B cell (primary cell): Measurements from ENCODE around the gene IL31.

Source experiments
- EZH2 ChIP-seq: IDR thresholded peaks from 2 replicates; pipeline ENCODE4 v1.6.1; 2012; ENCODE audit warnings: borderline replicate concordance, low read depth, mild to moderate bottlenecking, moderate library complexity, low read length; ENCODE audit not compliant: insufficient read depth, poor library complexity, severe bottlenecking
- TF ChIP-seq, protein P1 (sequence below): fragments of 200-600 bp; IDR thresholded peaks from one replicate; pipeline ENCODE4 v1.8.0; 2022; ENCODE audit warnings: antibody characterized with exemption, mild to moderate bottlenecking

- TF ChIP-seq, protein P1, sequence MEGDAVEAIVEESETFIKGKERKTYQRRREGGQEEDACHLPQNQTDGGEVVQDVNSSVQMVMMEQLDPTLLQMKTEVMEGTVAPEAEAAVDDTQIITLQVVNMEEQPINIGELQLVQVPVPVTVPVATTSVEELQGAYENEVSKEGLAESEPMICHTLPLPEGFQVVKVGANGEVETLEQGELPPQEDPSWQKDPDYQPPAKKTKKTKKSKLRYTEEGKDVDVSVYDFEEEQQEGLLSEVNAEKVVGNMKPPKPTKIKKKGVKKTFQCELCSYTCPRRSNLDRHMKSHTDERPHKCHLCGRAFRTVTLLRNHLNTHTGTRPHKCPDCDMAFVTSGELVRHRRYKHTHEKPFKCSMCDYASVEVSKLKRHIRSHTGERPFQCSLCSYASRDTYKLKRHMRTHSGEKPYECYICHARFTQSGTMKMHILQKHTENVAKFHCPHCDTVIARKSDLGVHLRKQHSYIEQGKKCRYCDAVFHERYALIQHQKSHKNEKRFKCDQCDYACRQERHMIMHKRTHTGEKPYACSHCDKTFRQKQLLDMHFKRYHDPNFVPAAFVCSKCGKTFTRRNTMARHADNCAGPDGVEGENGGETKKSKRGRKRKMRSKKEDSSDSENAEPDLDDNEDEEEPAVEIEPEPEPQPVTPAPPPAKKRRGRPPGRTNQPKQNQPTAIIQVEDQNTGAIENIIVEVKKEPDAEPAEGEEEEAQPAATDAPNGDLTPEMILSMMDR, result no peak
- no peak for TF ChIP-seq EZH2
Measured at GRCh38 chr12:122182887-122183587, 9.0 kb upstream of the IL31 start, which contains the start of gene LRRC43.
